ENCODE data around the gene PIGC. TPM values are rescaled to one million over a fixed set of nuclear protein-coding genes. Genes with fewer than 3 reads are reported as not detected.

The PIGC gene
- total RNA-seq, 4 donors from 2014 or later, result 8.2 to 83.3 (median 31.3) TPM

DNA sequence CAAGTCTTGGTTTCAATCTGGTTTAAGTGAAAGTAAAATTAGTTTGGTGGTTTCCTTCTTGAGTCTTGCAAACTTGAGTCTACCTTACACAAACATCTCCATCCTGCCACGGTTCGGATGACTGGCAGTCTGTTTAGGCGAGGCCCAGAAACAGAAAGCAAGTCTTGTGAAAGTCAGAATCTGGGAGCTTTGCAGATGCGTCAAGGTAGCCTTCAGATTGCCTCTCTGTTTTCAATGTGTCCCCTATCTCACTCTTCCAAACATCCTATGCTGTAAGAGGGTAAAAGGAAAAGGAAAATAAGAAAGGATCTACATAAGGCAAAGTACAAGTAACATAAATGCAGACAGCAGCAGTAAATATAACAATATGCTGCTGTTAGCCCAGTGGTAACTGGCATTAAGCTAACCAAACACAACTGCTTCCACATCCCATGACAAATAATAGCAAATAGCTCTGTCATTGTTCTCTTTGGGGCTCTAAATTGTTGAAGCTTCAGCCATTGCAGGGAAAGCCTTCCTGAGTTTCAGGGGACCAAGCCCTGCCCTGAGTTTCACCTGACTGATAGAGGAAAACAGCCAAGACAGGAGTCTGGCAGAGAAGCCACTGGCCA, 49.6 kb downstream of the PIGC start:
- intact Hi-C loops (cut with DNase I; ENCODE audit: low total_unique reads), result no loop called here
- H3K4me3 ChIP-seq, result no peak overlapping the region
- peak overlapping the region; percentile 78 to 85 for H3K27ac ChIP-seq
- H3K27me3 ChIP-seq, result no peaks in the 10 kb centered on the region
- DNase-seq, result peak in 1 of 2 donors; percentile 41
- peaks cover 0 to 21% of the 10 kb centered on the region in 2 donors for H3K4me1 ChIP-seq
- no peaks in the 10 kb centered on the region for H3K36me3 ChIP-seq
- TF ChIP-seq, protein P1, sequence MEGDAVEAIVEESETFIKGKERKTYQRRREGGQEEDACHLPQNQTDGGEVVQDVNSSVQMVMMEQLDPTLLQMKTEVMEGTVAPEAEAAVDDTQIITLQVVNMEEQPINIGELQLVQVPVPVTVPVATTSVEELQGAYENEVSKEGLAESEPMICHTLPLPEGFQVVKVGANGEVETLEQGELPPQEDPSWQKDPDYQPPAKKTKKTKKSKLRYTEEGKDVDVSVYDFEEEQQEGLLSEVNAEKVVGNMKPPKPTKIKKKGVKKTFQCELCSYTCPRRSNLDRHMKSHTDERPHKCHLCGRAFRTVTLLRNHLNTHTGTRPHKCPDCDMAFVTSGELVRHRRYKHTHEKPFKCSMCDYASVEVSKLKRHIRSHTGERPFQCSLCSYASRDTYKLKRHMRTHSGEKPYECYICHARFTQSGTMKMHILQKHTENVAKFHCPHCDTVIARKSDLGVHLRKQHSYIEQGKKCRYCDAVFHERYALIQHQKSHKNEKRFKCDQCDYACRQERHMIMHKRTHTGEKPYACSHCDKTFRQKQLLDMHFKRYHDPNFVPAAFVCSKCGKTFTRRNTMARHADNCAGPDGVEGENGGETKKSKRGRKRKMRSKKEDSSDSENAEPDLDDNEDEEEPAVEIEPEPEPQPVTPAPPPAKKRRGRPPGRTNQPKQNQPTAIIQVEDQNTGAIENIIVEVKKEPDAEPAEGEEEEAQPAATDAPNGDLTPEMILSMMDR (IDR thresholded peaks at IDR 0.05), result no peak
- no peak for TF ChIP-seq POLR2A (IDR thresholded peaks at IDR 0.05)
- no peaks in the 10 kb centered on the region for H3K9me3 ChIP-seq

DNA sequence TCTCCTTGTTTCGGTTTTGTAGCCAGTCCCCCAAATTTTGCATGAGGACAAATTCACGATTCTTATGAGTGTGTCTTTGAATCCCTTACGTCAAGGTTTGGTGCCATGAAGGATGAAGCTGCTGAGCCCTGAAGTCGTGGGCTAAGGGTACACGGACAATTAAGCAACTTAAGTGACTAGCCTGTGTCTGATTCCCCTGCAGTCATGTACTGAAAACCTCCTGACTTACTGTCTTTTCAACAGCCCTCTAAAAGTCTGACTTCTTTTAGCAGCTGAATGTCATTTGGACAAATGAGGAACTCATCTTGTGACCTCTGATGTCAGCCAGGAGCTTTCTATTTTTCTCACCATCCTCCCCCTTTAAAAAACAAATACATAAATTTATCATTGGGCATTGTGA, 50.5 kb downstream of the PIGC start:
- TF ChIP-seq POLR2A (IDR thresholded peaks at IDR 0.05), result no peak
- TF ChIP-seq, protein P1 (IDR thresholded peaks at IDR 0.05), result no peak
- Histone ChIP-seq H3K4me3 (no peak overlapping the region), H3K36me3 (no peaks in the 10 kb centered on the region), H3K27ac (peak overlapping the region; percentile 78 to 85), H3K9me3 (no peaks in the 10 kb centered on the region), H3K27me3 (no peaks in the 10 kb centered on the region), H3K4me1 (peaks cover 0 to 17% of the 10 kb centered on the region in 2 donors)
- intact Hi-C loops (cut with DNase I; ENCODE audit: low total_unique reads), result no loop called here
- no peak for DNase-seq

DNA sequence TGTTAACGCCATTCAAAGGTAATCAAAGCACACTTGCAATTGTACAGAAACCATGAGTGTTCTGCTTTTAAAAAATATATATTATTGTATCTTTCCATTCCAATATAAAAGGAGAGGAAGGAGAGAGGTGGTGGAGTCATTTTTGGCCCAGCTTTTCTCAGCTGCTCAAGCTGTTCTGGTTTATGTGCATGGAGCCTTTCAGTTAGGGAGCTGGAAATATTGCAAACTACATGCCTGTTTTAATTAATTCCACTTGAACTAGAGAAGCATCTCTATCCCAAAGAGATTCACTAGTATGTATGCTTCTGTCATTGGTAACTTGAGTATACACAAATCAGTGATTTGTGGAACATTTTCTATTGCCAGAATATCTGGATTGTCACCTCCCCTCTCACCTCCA, 51.9 kb downstream of the PIGC start:
- intact Hi-C loops (cut with DNase I; ENCODE audit: low total_unique reads), result no loop called here
- Histone ChIP-seq H3K27ac (peak overlapping the region; percentile 78 to 85), H3K9me3 (no peaks in the 10 kb centered on the region), H3K36me3 (no peaks in the 10 kb centered on the region), H3K27me3 (no peaks in the 10 kb centered on the region), H3K4me3 (no peak overlapping the region), H3K4me1 (peaks cover 0 to 4% of the 10 kb centered on the region in 2 donors)
- DNase-seq, result no peak
- TF ChIP-seq POLR2A (IDR thresholded peaks at IDR 0.05), result no peak
- TF ChIP-seq, protein P1 (IDR thresholded peaks at IDR 0.05), result no peak

Other genes with a start within 250 kb of the PIGC start
- gene C1orf105, start 23.4 kb downstream of the PIGC start, total RNA-seq, result not detected
- 100 to 1,000 TPM in 2 of 4 donors, 10 to 100 TPM in 2; 39.7 to 129 (median 93.9) TPM for gene SUCO, start 89.1 kb upstream of the PIGC start, total RNA-seq
- under 1 TPM in 1 of 4 donors, not detected in 3; 0.28 TPM for gene FASLG, start 215.0 kb upstream of the PIGC start, total RNA-seq

Data from uterus (tissue), 4 donors.